SK-N-SH treated with all-trans-retinoic acid at 6 μM for 48 hours (cell line): Measurements from ENCODE around the gene FAM200A.

ENCODE experiments used
- ATAC-seq: fragments of 200-7000 bp; cut with Tn5 transposase; 3 replicates; pipeline ENCODE4 v1.9.1; 2020; ENCODE audit warnings: mild to moderate bottlenecking, moderate library complexity
- ARNTL ChIP-seq: fragments of 450-650 bp; formaldehyde crosslinking; IDR thresholded peaks from 2 replicates; pipeline ENCODE4 v1.5.0; 2020; ENCODE audit warnings: low read depth, mild to moderate bottlenecking, moderate library complexity, borderline replicate concordance
- BACH2 ChIP-seq: fragments of 250-450 bp; sonication (Bioruptor Pico); IDR thresholded peaks from 2 replicates; pipeline ENCODE4 v1.9.0; 2021; ENCODE audit warnings: mild to moderate bottlenecking, borderline replicate concordance
- CREB5 ChIP-seq: fragments of 250-450 bp; sonication (Bioruptor Pico); IDR thresholded peaks from 2 replicates; pipeline ENCODE4 v1.5.1; 2020; ENCODE audit warnings: low read depth, mild to moderate bottlenecking, moderate library complexity
- CSDC2 ChIP-seq: fragments of 250-450 bp; sonication (Bioruptor Pico); IDR thresholded peaks from 2 replicates; pipeline ENCODE4 v1.5.0; 2020; ENCODE audit warnings: mild to moderate bottlenecking, moderate library complexity
- CSRNP3 ChIP-seq: fragments of 250-450 bp; sonication (Bioruptor Pico); IDR thresholded peaks from 2 replicates; pipeline ENCODE4 v1.5.1; 2021; ENCODE audit warnings: mild to moderate bottlenecking, moderate library complexity
- ESRRG ChIP-seq: fragments of 250-450 bp; sonication (Bioruptor Pico); IDR thresholded peaks from 2 replicates; pipeline ENCODE4 v1.6.1; 2021; ENCODE audit warnings: mild to moderate bottlenecking
- GLIS3 ChIP-seq: fragments of 250-450 bp; sonication (Bioruptor Pico); IDR thresholded peaks from 2 replicates; pipeline ENCODE4 v1.5.0; 2020; ENCODE audit warnings: mild to moderate bottlenecking, moderate library complexity
- ISL1 ChIP-seq: fragments of 250-450 bp; sonication (Bioruptor Pico); IDR thresholded peaks from 2 replicates; pipeline ENCODE4 v2.1.2; 2022; ENCODE audit warnings: mild to moderate bottlenecking, moderate library complexity
- OSR1 ChIP-seq: fragments of 250-450 bp; sonication (Bioruptor Pico); IDR thresholded peaks from 2 replicates; pipeline ENCODE4 v1.8.0; 2022; ENCODE audit warnings: moderate library complexity, mild to moderate bottlenecking, inconsistent platforms
- POU6F1 ChIP-seq: fragments of 250-450 bp; sonication (Bioruptor Pico); IDR thresholded peaks from 2 replicates; pipeline ENCODE4 v1.8.0; 2021; ENCODE audit warnings: low read depth, mild to moderate bottlenecking, moderate library complexity, borderline replicate concordance
- PPARA ChIP-seq: fragments of 250-450 bp; sonication (Bioruptor Pico); IDR thresholded peaks from 2 replicates; pipeline ENCODE4 v1.5.0; 2020; ENCODE audit warnings: mild to moderate bottlenecking, borderline replicate concordance
- RARB ChIP-seq: fragments of 250-450 bp; sonication (Bioruptor Pico); IDR thresholded peaks from 2 replicates; pipeline ENCODE4 v1.8.0; 2021; ENCODE audit warnings: mild to moderate bottlenecking, moderate library complexity
- SNAI2 ChIP-seq: fragments of 250-450 bp; sonication (Bioruptor Pico); IDR thresholded peaks from 2 replicates; pipeline ENCODE4 v1.5.0; 2020; ENCODE audit warnings: mild to moderate bottlenecking, moderate library complexity
- TCF4 ChIP-seq: fragments of 250-450 bp; sonication (Bioruptor Pico); IDR thresholded peaks from 2 replicates; pipeline ENCODE4 v1.8.0; 2021; ENCODE audit warnings: mild to moderate bottlenecking, moderate library complexity, borderline replicate concordance
- TOX ChIP-seq: fragments of 250-450 bp; sonication (Bioruptor Pico); IDR thresholded peaks from 2 replicates; pipeline ENCODE4 v1.8.0; 2021; ENCODE audit warnings: mild to moderate bottlenecking, moderate library complexity, borderline replicate concordance
- TSHZ2 ChIP-seq: fragments of 250-450 bp; sonication (Bioruptor Pico); IDR thresholded peaks from 2 replicates; pipeline ENCODE4 v1.5.0; 2020; ENCODE audit warnings: mild to moderate bottlenecking, moderate library complexity
- ZC3H10 ChIP-seq: fragments of 250-450 bp; sonication (Bioruptor Pico); IDR thresholded peaks from 2 replicates; pipeline ENCODE4 v1.5.1; 2021; ENCODE audit warnings: mild to moderate bottlenecking, moderate library complexity
- ZFP3 ChIP-seq: fragments of 250-450 bp; sonication (Bioruptor Pico); IDR thresholded peaks from 2 replicates; pipeline ENCODE4 v1.5.0; 2020; ENCODE audit warnings: mild to moderate bottlenecking, moderate library complexity
- ZFP30 ChIP-seq: fragments of 450-650 bp; formaldehyde crosslinking; IDR thresholded peaks from 2 replicates; pipeline ENCODE4 v1.5.0; 2022; ENCODE audit warnings: mild to moderate bottlenecking, moderate library complexity
- ZNF565 ChIP-seq: fragments of 450-650 bp; formaldehyde crosslinking; conservative IDR thresholded peaks from 2 replicates; pipeline ENCODE4 v1.5.0; 2020; ENCODE audit warnings: low read depth, mild to moderate bottlenecking, moderate library complexity
- ZNF70 ChIP-seq: fragments of 450-650 bp; formaldehyde crosslinking; IDR thresholded peaks from 2 replicates; pipeline ENCODE4 v1.5.0; 2020; ENCODE audit warnings: mild to moderate bottlenecking, moderate library complexity
- ZNF8 ChIP-seq: fragments of 450-650 bp; formaldehyde crosslinking; IDR thresholded peaks from 2 replicates; pipeline ENCODE4 v1.5.0; 2020; ENCODE audit warnings: mild to moderate bottlenecking, moderate library complexity
- TF ChIP-seq, protein P1 (sequence below): fragments of 250-450 bp; sonication (Bioruptor Pico); IDR thresholded peaks from 2 replicates; pipeline ENCODE4 v1.8.0; 2020; ENCODE audit warnings: mild to moderate bottlenecking, moderate library complexity, borderline replicate concordance

The FAM200A gene

DNA sequence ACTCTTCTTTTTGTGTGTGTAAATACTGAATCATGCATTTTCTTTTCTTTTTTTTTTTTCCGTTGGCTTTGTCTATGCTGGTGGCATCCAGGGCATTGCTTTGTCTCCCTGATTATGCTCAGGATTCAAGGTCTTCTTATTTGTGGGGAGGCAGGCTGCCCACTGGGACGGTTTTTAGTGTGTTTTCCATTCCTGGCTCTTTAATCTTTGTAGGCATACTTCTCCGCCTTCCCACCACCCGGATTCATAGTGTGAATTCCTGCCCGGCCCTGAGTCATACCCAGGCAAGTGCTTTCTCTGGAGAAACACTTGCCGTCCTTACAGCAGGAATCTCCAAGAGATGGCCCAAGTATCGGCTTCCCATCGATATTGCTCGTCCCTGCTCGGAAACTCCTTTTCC is 11.7 kb upstream of the FAM200A start (continued):
- no peak for TF ChIP-seq TSHZ2 (CRISPR knock-in tag)
- no peak for TF ChIP-seq CSRNP3
- TF ChIP-seq RARB (CRISPR knock-in tag): no peak
- TF ChIP-seq ZNF70: no peak
- TF ChIP-seq ZFP30: no peak
- TF ChIP-seq ZNF565 (CRISPR knock-in tag): no peak
- TF ChIP-seq ZNF8 (CRISPR knock-in tag): no peak
- no peak for TF ChIP-seq CSDC2 (CRISPR knock-in tag)
- TF ChIP-seq SNAI2: no peak

- TF ChIP-seq ZNF70 (no peak), ZFP3 (CRISPR knock-in tag) (no peak), ZC3H10 (CRISPR knock-in tag) (peak; percentile 76; the same call in 1 of the 2 replicates), ESRRG (CRISPR knock-in tag) (no peak), CSRNP3 (no peak), ISL1 (CRISPR knock-in tag) (peak; percentile 26; the same call in 1 of the 2 replicates), RARB (CRISPR knock-in tag) (peak; percentile 39; the same call in 1 of the 2 replicates), CREB5 (no peak), ZNF565 (CRISPR knock-in tag) (no peak), GLIS3 (no peak), CSDC2 (CRISPR knock-in tag) (peak; percentile 70; the same call in 1 of the 2 replicates), ZFP30 (no peak), TCF4 (CRISPR knock-in tag) (no peak), ZNF8 (CRISPR knock-in tag) (no peak), TOX (CRISPR knock-in tag) (peak; percentile 46; the same call in 1 of the 2 replicates), ARNTL (CRISPR knock-in tag) (no peak), OSR1 (CRISPR knock-in tag) (no peak), BACH2 (CRISPR knock-in tag) (no peak), TSHZ2 (CRISPR knock-in tag) (no peak), SNAI2 (no peak), PPARA (CRISPR knock-in tag) (no peak), POU6F1 (no peak)
- TF ChIP-seq, protein P1, sequence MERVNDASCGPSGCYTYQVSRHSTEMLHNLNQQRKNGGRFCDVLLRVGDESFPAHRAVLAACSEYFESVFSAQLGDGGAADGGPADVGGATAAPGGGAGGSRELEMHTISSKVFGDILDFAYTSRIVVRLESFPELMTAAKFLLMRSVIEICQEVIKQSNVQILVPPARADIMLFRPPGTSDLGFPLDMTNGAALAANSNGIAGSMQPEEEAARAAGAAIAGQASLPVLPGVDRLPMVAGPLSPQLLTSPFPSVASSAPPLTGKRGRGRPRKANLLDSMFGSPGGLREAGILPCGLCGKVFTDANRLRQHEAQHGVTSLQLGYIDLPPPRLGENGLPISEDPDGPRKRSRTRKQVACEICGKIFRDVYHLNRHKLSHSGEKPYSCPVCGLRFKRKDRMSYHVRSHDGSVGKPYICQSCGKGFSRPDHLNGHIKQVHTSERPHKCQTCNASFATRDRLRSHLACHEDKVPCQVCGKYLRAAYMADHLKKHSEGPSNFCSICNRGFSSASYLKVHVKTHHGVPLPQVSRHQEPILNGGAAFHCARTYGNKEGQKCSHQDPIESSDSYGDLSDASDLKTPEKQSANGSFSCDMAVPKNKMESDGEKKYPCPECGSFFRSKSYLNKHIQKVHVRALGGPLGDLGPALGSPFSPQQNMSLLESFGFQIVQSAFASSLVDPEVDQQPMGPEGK (CRISPR knock-in tag): 0 out of 2 replicates have a peak, but pooled peaks have one; percentile 3
- ATAC-seq: peak; percentile 79
These were observed 10.9 kb upstream of the FAM200A start for GRCh38 chr7:99562832-99563231.
